CD14-positive monocyte (primary cell): ENCODE data around the gene KDF1. TPM values are rescaled to one million over a fixed set of nuclear protein-coding genes. Genes with fewer than 3 reads are reported as not detected.

Experiments
- DNase-seq, 3 donors: peaks; one replicate each; pipeline ENCODE4 v3.0.0-alpha.2; 2011 to 2022
- H2AFZ ChIP-seq: 2 replicates; pipeline ENCODE4 v1.6.0; 2012; ENCODE audit warnings: mild to moderate bottlenecking, low read depth, low read length, inconsistent platforms; ENCODE audit not compliant: insufficient read depth, poor library complexity, severe bottlenecking
- H3K27ac ChIP-seq, 2 donors: 1 replicate in 1 of 2; 2 replicates in 1 of 2; pipeline ENCODE4 v1.5.1; 2012 to 2013; ENCODE audit warnings: low read length in 2 of 2, control low read depth in 1 of 2, inconsistent platforms in 1 of 2, low read depth in 1 of 2, mild to moderate bottlenecking in 1 of 2
- H3K27me3 ChIP-seq, 2 donors: one replicate each; pipeline versions ENCODE4 v1.6.0 to v1.6.1; 2011 to 2013; ENCODE audit warnings: low read length in 2 of 2; ENCODE audit not compliant: control insufficient read depth in 2 of 2, insufficient read depth in 2 of 2
- H3K36me3 ChIP-seq, 2 donors: replicated peaks in 1 of 2; 1 replicate in 1 of 2; 2 replicates in 1 of 2; pipeline versions ENCODE4 v1.5.1 to v1.6.1; 2012 to 2013; ENCODE audit warnings: low read length in 2 of 2, control low read depth in 1 of 2, inconsistent platforms in 1 of 2, mild to moderate bottlenecking in 1 of 2; ENCODE audit not compliant: insufficient read depth in 2 of 2, control insufficient read depth in 1 of 2
- H3K4me1 ChIP-seq, 2 donors: 1 replicate in 1 of 2; 2 replicates in 1 of 2; pipeline versions ENCODE4 v1.5.1 to v1.6.1; 2012 to 2013; ENCODE audit warnings: low read length in 2 of 2, control low read depth in 1 of 2, inconsistent platforms in 1 of 2, mild to moderate bottlenecking in 1 of 2, moderate library complexity in 1 of 2; ENCODE audit not compliant: insufficient read depth in 2 of 2, control insufficient read depth in 1 of 2
- H3K4me2 ChIP-seq: replicated peaks from 2 replicates; pipeline ENCODE3; 2012; ENCODE audit warnings: low read length, moderate library complexity, mild to moderate bottlenecking; ENCODE audit not compliant: poor library complexity, severe bottlenecking; ENCODE audit errors: extremely low read depth
- H3K4me3 ChIP-seq, 3 experiments: fragments of 200-600 bp in 1 of 3; sonication (generic) in 1 of 3; replicated peaks in 1 of 3; 1 replicate in 2 of 3; 2 replicates in 1 of 3; pipeline ENCODE4 v1.5.1; 2011 to 2013; ENCODE audit warnings: low read length in 3 of 3, mild to moderate bottlenecking in 3 of 3, control low read depth in 2 of 3, low read depth in 2 of 3, inconsistent platforms in 1 of 3, moderate library complexity in 1 of 3
- H3K79me2 ChIP-seq: 2 replicates; pipeline ENCODE4 v1.6.0; 2012; ENCODE audit warnings: mild to moderate bottlenecking, control low read depth, inconsistent platforms, low read length, moderate library complexity; ENCODE audit not compliant: insufficient read depth
- H3K9ac ChIP-seq: 2 replicates; pipeline ENCODE4 v1.6.0; 2017; ENCODE audit warnings: low read length, mild to moderate bottlenecking; ENCODE audit not compliant: insufficient read depth, poor library complexity, severe bottlenecking
- H3K9me3 ChIP-seq, 2 donors: replicated peaks in 1 of 2; 1 replicate in 1 of 2; 2 replicates in 1 of 2; pipeline versions ENCODE4 v1.5.1 to v1.6.1; 2012 to 2013; ENCODE audit warnings: low read length in 2 of 2, control low read depth in 1 of 2; ENCODE audit not compliant: control insufficient read depth in 1 of 2, insufficient read depth in 1 of 2
- H4K20me1 ChIP-seq: 2 replicates; pipeline ENCODE4 v1.6.0; 2012; ENCODE audit warnings: mild to moderate bottlenecking, low read length, control low read depth, moderate library complexity; ENCODE audit not compliant: insufficient read depth
- H3K27ac Mint-ChIP-seq, 7 donors: one replicate each; pipeline ENCODE4 v1.8.0; 2020; ENCODE audit warnings: mild to moderate bottlenecking in 7 of 7, mixed read lengths in 7 of 7, moderate library complexity in 6 of 7, inconsistent platforms in 2 of 7
- H3K27me3 Mint-ChIP-seq, 3 donors: one replicate each; pipeline ENCODE4 v1.8.0; 2021 to 2022; ENCODE audit warnings: low read depth in 3 of 3, mild to moderate bottlenecking in 3 of 3, mixed read lengths in 3 of 3, moderate library complexity in 3 of 3, inconsistent platforms in 1 of 3
- H3K36me3 Mint-ChIP-seq, 2 donors: one replicate each; pipeline ENCODE4 v1.8.0; 2020; ENCODE audit warnings: mixed read lengths in 2 of 2, inconsistent platforms in 1 of 2, mild to moderate bottlenecking in 1 of 2
- H3K4me1 Mint-ChIP-seq: one replicate; pipeline ENCODE4 v1.8.0; 2020; ENCODE audit warnings: mild to moderate bottlenecking, mixed read lengths
- H3K4me3 Mint-ChIP-seq, 2 donors: one replicate each; pipeline ENCODE4 v1.8.0; 2020; ENCODE audit warnings: mild to moderate bottlenecking in 2 of 2, mixed read lengths in 2 of 2, moderate library complexity in 1 of 2
- H3K9me3 Mint-ChIP-seq, 7 donors: one replicate each; pipeline ENCODE4 v1.8.0; 2020 to 2022; ENCODE audit warnings: mixed read lengths in 7 of 7, mild to moderate bottlenecking in 6 of 7, moderate library complexity in 6 of 7, inconsistent platforms in 2 of 7
- WGBS: methylation state at CpG from one replicate; pipeline ENCODE4 v1.1.5; 2013; ENCODE audit warnings: missing lambda C conversion rate; ENCODE audit not compliant: insufficient coverage; 5-methylcytosine and 5-hydroxymethylcytosine counted together
- intact Hi-C, 2 donors: fragments of 100-400 bp; cut with micrococcal nuclease; formaldehyde crosslinking; loops; one replicate each; pipeline versions ENCODE4 v1.15.0 to v1.15.1; 2023
- polyA plus RNA-seq, 3 donors: library from polyadenylated mRNA; depleted of rRNA in 1 of 3; unstranded in 2 of 3; stranded (reverse) in 1 of 3; fragments of 300-500 nt in 2 of 3; fragments of >200 nt in 1 of 3; fragmentation: Illumina TruSeq in 2 of 3; gene quantifications; 1 replicate in 2 of 3; 2 replicates in 1 of 3; pipeline ENCODE4 v1.2.3, GENCODE V29; 2012 to 2021
- TF ChIP-seq, protein P1 (sequence below): fragments of 200-600 bp; IDR thresholded peaks from one replicate; pipeline ENCODE4 v1.8.0; 2022; ENCODE audit warnings: antibody characterized with exemption, mild to moderate bottlenecking

The KDF1 gene
- polyA plus RNA-seq, 3 donors = not detected

DNA sequence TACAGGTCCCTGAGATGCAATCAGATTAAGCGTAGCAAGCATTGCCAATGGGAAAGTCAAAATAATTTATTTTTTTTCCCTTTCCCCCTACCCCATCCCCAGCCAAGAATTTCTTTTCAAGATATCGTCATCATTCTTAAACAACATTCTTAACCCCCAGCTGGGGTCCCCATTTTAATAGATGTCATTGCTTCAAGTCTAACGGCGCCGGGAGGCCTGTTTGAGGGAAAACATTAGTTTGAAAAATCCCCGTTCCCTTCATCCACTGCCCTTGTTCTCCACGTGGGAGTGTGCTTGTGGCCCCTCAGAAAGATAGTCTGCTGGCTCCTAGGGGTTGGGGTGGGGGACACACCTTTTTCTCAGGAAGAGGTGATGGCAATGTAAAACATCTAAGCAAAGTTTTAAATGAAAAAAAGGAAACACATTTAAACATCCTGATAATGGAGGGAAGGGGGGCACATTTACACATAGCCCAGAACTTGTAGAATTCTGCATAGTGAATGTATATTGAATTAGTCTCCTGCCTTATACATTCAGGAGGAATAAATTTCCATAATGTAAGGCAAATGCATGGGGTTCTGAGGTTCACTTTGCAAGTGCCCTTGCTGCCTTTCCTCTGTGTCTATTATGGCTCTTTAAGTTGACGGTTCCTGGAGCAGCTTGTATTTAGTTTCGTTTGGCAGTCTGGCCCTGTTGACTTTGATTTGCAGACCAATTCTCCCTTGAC lies 40.0 kb upstream of the KDF1 start:
- H3K4me2 ChIP-seq = no peak overlapping the region
- WGBS = 100% methylated on average over 1 of the region's 9 CpGs
- intact Hi-C loops = loop anchor here (2.0 to 5.0 kb wide), 4 partner anchors 68 to 632 kb away; no protein-coding TSS in a partner anchor

GRCh38 chr1:26999440-26999987 lies 39.2 kb upstream of the KDF1 start:
- no peak overlapping the region for H3K9ac ChIP-seq
- WGBS = 83% methylated on average over 3 of the region's 7 CpGs
- no peaks in the 10 kb centered on the region for H4K20me1 ChIP-seq
- no peak overlapping the region for H2AFZ ChIP-seq
- no peaks in the 10 kb centered on the region for H3K9me3 ChIP-seq
- TF ChIP-seq, protein P1, sequence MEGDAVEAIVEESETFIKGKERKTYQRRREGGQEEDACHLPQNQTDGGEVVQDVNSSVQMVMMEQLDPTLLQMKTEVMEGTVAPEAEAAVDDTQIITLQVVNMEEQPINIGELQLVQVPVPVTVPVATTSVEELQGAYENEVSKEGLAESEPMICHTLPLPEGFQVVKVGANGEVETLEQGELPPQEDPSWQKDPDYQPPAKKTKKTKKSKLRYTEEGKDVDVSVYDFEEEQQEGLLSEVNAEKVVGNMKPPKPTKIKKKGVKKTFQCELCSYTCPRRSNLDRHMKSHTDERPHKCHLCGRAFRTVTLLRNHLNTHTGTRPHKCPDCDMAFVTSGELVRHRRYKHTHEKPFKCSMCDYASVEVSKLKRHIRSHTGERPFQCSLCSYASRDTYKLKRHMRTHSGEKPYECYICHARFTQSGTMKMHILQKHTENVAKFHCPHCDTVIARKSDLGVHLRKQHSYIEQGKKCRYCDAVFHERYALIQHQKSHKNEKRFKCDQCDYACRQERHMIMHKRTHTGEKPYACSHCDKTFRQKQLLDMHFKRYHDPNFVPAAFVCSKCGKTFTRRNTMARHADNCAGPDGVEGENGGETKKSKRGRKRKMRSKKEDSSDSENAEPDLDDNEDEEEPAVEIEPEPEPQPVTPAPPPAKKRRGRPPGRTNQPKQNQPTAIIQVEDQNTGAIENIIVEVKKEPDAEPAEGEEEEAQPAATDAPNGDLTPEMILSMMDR = no peak
- H3K36me3 ChIP-seq = no peaks in the 10 kb centered on the region
- no peak overlapping the region for H3K27ac ChIP-seq
- peaks cover 3 to 12% of the 10 kb centered on the region in 2 donors for H3K36me3 Mint-ChIP-seq
- peaks cover 15 to 23% of the 10 kb centered on the region in 2 donors for H3K27me3 ChIP-seq
- no peak overlapping the region for H3K4me2 ChIP-seq
- intact Hi-C loops = loop anchor here in 1 of 2 donors (5.0 kb wide), 1 partner anchor 33 kb away; no protein-coding TSS in a partner anchor
- no peaks in the 10 kb centered on the region for H3K79me2 ChIP-seq
- peaks cover 60% of the 10 kb centered on the region for H3K4me1 Mint-ChIP-seq
- DNase-seq = no peak
- H3K9me3 Mint-ChIP-seq = peaks cover 0 to 14% (median under 1%) of the 10 kb centered on the region in 7 donors
- peak overlapping the region in 6 of 7 donors; percentile 64 to 97 (median 76) for H3K27ac Mint-ChIP-seq
- H3K4me3 ChIP-seq = no peak overlapping the region
- H3K27me3 Mint-ChIP-seq = peaks cover 25 to 30% (median 29%) of the 10 kb centered on the region in 3 donors
- H3K4me1 ChIP-seq = peaks cover 45 to 61% of the 10 kb centered on the region in 2 donors
- no peak overlapping the region for H3K4me3 Mint-ChIP-seq

More for the DNA sequence above, 40.0 kb upstream of the KDF1 start:
- Histone ChIP-seq H3K36me3 (no peaks in the 10 kb centered on the region), H3K4me3 (no peak overlapping the region), H3K4me1 (peaks cover 41 to 54% of the 10 kb centered on the region in 2 donors), H3K27ac (peak overlapping the region; percentile 90 to 99), H3K9me3 (no peaks in the 10 kb centered on the region), H2AFZ (no peak overlapping the region), H3K27me3 (peaks cover 8 to 16% of the 10 kb centered on the region in 2 donors), H4K20me1 (no peaks in the 10 kb centered on the region), H3K79me2 (no peaks in the 10 kb centered on the region), H3K9ac (peak overlapping the region; percentile 13)
- Mint-ChIP-seq H3K4me1 (peaks cover 57% of the 10 kb centered on the region), H3K36me3 (peaks cover 3 to 12% of the 10 kb centered on the region in 2 donors), H3K27ac (peak overlapping the region; percentile 96 to 99 (median 98)), H3K4me3 (no peak overlapping the region), H3K27me3 (peaks cover 18 to 22% (median 22%) of the 10 kb centered on the region in 3 donors), H3K9me3 (peaks cover 0 to 10% (median 0%) of the 10 kb centered on the region in 7 donors)
- no peak for DNase-seq
- TF ChIP-seq, protein P1 = no peak
